Measurements from ENCODE around the gene LPO. TPM values are rescaled to one million over a fixed set of nuclear protein-coding genes. Genes with fewer than 3 reads are reported as not detected.

LPO gene
- polyA plus RNA-seq, 2 donors, result not detected

DNA sequence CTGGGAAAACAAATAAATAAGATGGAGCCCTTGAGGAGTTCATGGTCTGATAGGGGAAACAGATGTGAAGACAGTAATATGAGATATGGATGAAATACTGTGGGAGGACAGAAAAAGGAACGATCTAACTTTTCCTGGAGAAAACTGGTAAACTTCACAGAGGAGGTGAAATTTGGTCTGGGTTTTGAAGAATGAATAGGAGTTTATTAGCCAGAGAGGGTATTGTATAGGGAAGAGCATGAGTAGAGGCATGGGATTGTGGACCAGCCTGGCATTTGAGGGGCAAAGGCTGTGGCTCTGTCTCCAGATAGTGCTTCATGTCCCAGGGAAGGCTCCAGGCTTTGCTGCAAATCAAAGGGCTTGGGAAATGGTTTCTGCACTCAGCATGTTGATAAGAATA is 1.6 kb downstream of the LPO start:
- WGBS, 2 donors, result 67 to 83% methylated on average over 1 of the region's 1 CpG

DNA sequence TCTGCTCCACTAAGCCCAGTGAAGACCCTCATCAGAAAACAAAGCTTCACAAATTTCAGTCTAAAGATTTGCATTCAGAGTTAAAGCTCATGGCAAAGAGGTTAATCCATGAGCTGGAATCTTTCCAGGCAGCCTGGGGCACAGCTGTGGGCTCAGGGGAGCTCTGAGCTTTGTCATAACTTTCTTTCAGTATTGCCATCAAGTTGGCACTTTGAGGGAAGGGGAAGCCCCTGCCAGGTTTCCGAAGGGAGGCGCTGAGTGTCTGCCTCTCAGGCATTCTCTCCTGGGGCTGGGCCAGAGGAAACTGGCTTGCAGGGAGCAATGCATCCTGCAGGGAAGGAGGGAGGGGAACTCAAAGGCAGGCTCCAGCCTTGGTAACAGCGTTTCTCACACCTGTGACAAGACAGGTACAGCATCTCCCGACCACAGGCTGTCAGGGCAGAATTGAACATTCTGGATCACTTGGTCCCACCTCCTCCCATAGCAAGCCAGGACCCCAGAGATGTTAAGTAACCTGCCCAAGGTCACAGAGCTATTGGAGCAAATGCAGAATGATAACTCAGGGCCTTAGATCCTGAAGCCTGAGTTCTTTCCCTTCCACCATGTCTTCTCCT is 3.9 kb downstream of the LPO start:
- no peak overlapping the region for H3K4me3 ChIP-seq (ENCODE audit: low read depth in 1 of 2, low read length in 2 of 2)
- H3K4me1 ChIP-seq (ENCODE audit: control insufficient read depth in 2 of 2, insufficient read depth in 2 of 2, low read length in 1 of 2), result no peaks in the 10 kb centered on the region
- WGBS, 2 donors, result 4 to 9% methylated on average over 4 of the region's 4 CpGs
- no peaks in the 10 kb centered on the region for H3K27me3 ChIP-seq (ENCODE audit: control insufficient read depth in 1 of 2, insufficient read depth in 2 of 2, low read length in 2 of 2)
- no peaks in the 10 kb centered on the region for H3K36me3 ChIP-seq (ENCODE audit: control insufficient read depth in 2 of 2, insufficient read depth in 2 of 2, low read length in 1 of 2)
- no peak overlapping the region for H3K27ac ChIP-seq (ENCODE audit: low read depth in 2 of 2, low read length in 1 of 2)
- H3K9me3 ChIP-seq (ENCODE audit: control insufficient read depth in 2 of 2, insufficient read depth in 1 of 2, low read depth in 1 of 2, low read length in 1 of 2), result no peaks in the 10 kb centered on the region

More for the DNA sequence above, 1.6 kb downstream of the LPO start:
- Histone ChIP-seq H3K9me3 (ENCODE audit: control insufficient read depth in 2 of 2, insufficient read depth in 1 of 2, low read depth in 1 of 2, low read length in 1 of 2) (no peaks in the 10 kb centered on the region), H3K4me1 (ENCODE audit: control insufficient read depth in 2 of 2, insufficient read depth in 2 of 2, low read length in 1 of 2) (no peaks in the 10 kb centered on the region), H3K36me3 (ENCODE audit: control insufficient read depth in 2 of 2, insufficient read depth in 2 of 2, low read length in 1 of 2) (no peaks in the 10 kb centered on the region), H3K27me3 (ENCODE audit: control insufficient read depth in 1 of 2, insufficient read depth in 2 of 2, low read length in 2 of 2) (no peaks in the 10 kb centered on the region), H3K4me3 (ENCODE audit: low read depth in 1 of 2, low read length in 2 of 2) (no peak overlapping the region), H3K27ac (ENCODE audit: low read depth in 2 of 2, low read length in 1 of 2) (no peak overlapping the region)

DNA sequence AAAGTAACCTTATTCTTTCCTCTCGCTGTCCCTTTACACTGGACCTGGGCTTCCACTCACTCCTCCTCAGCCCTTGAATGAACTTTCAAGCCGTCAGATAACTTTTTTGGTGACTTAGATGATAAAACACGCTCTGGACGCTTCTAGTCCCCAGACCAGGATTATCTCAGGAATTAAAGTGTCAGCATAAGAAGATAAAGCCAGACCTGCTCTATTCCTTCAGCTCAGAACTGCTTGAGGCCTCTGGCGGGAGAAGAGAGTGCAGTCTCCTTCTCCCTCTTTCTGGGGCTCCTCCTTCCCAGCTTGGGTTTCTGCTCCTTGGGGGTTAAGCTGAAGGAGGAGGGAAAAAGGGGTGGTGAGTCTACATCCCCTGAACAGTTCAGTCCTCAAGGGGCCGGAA is 6.6 kb downstream of the LPO start:
- H3K27me3 ChIP-seq (ENCODE audit: control insufficient read depth in 1 of 2, insufficient read depth in 2 of 2, low read length in 2 of 2), result no peaks in the 10 kb centered on the region
- no peaks in the 10 kb centered on the region for H3K36me3 ChIP-seq (ENCODE audit: control insufficient read depth in 2 of 2, insufficient read depth in 2 of 2, low read length in 1 of 2)
- 69 to 72% methylated on average over 6 of the region's 6 CpGs for WGBS, 2 donors
- peaks cover 0 to 6% of the 10 kb centered on the region in 2 donors for H3K4me1 ChIP-seq (ENCODE audit: control insufficient read depth in 2 of 2, insufficient read depth in 2 of 2, low read length in 1 of 2)
- no peak overlapping the region for H3K27ac ChIP-seq (ENCODE audit: low read depth in 2 of 2, low read length in 1 of 2)
- H3K9me3 ChIP-seq (ENCODE audit: control insufficient read depth in 2 of 2, insufficient read depth in 1 of 2, low read depth in 1 of 2, low read length in 1 of 2), result no peaks in the 10 kb centered on the region
- H3K4me3 ChIP-seq (ENCODE audit: low read depth in 1 of 2, low read length in 2 of 2), result no peak overlapping the region

DNA sequence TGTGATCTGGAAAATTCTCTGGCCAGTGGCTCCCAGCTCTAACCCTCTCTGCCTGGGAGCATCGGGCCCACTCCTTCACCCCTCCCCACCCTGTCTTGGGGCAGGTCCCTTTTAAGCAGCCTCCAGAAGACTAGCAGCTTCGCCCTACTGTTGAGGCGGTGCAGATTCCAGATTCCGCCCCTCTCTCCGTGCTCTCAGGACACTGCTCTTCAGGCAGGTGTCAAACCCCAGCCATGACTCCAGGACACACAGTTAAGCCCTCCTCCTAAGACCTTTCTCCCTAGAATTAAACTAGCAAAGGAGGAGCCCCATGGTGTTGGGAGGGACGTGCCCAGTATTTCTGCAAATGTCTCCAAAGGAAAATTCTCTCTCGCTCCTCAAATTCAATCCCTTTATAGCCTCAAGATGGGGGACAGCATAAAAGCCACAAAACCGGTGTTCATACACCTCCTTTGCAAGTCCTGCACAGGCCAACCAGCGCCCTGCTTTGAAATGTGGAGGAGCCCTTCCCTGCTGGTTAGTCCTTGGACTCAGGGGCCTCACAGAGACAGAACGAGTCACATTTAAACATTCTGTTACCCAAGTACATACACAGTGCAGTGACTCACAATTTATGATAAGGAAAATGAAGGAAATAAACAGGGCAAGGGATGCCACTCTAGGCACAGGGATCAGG is 7.2 kb downstream of the LPO start:
- 68% methylated on average over 10 of the region's 10 CpGs for WGBS, 2 donors
- H3K9me3 ChIP-seq (ENCODE audit: control insufficient read depth in 2 of 2, insufficient read depth in 1 of 2, low read depth in 1 of 2, low read length in 1 of 2), result no peaks in the 10 kb centered on the region
- H3K27ac ChIP-seq (ENCODE audit: low read depth in 2 of 2, low read length in 1 of 2), result no peak overlapping the region
- H3K27me3 ChIP-seq (ENCODE audit: control insufficient read depth in 1 of 2, insufficient read depth in 2 of 2, low read length in 2 of 2), result no peaks in the 10 kb centered on the region
- H3K36me3 ChIP-seq (ENCODE audit: control insufficient read depth in 2 of 2, insufficient read depth in 2 of 2, low read length in 1 of 2), result no peaks in the 10 kb centered on the region
- H3K4me1 ChIP-seq (ENCODE audit: control insufficient read depth in 2 of 2, insufficient read depth in 2 of 2, low read length in 1 of 2), result peaks cover 0 to 6% of the 10 kb centered on the region in 2 donors
- no peak overlapping the region for H3K4me3 ChIP-seq (ENCODE audit: low read depth in 1 of 2, low read length in 2 of 2)

DNA sequence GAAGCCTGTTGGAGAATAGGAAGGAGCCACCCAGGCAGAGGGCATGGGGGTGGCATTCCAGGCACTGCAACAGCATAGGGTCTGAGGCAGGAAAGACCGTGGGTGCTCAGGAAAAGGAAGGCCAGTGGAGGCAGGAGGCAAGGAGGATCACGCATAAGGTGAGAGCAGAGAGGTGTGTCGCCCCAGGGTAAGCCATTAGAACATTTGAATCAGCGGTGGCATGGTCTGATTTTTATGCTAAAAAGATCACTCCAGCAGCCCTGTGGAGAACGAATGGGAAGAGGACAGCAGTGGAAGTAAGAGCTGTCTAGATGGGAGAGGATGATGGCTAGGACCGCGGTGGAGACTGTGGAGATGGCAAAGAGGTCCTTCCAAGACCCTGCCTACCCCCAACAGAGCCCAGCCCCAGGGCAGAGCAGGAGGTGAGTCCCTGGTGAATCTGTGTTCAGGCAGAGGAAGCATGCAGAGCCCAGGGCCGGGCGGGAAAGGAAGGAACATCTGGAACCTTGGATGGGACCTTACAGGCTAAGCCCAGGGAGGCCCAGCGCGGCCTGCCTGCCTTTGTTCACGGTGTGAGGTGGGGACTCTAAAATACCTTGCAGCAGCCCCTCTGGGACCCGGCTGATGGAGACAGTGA is 7.8 kb downstream of the LPO start:
- no peaks in the 10 kb centered on the region for H3K9me3 ChIP-seq (ENCODE audit: control insufficient read depth in 2 of 2, insufficient read depth in 1 of 2, low read depth in 1 of 2, low read length in 1 of 2)

DNA sequence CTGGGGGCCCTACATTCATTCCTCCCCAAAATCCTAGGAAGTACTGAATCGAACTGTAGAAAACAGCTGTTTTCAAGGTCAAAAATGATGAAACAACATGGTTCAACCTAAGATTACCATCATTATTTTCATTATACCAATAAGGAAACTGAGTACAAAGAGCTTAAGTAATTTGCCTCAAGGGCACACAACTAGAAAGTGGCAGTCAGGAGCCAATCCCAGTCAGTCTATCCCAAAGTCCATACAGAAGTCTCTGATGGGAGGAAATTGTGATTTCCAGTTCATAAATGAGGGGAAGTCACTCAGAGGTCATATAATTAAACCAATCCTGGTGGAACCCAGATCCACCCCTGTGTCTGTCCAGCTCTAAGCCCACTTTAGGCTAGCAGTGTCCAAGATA is 8.4 kb downstream of the LPO start:
- H3K27me3 ChIP-seq (ENCODE audit: control insufficient read depth in 1 of 2, insufficient read depth in 2 of 2, low read length in 2 of 2), result no peaks in the 10 kb centered on the region
- H3K9me3 ChIP-seq (ENCODE audit: control insufficient read depth in 2 of 2, insufficient read depth in 1 of 2, low read depth in 1 of 2, low read length in 1 of 2), result no peaks in the 10 kb centered on the region
- no peak overlapping the region for H3K4me3 ChIP-seq (ENCODE audit: low read depth in 1 of 2, low read length in 2 of 2)
- H3K4me1 ChIP-seq (ENCODE audit: control insufficient read depth in 2 of 2, insufficient read depth in 2 of 2, low read length in 1 of 2), result peaks cover 0 to 6% of the 10 kb centered on the region in 2 donors
- H3K36me3 ChIP-seq (ENCODE audit: control insufficient read depth in 2 of 2, insufficient read depth in 2 of 2, low read length in 1 of 2), result no peaks in the 10 kb centered on the region
- H3K27ac ChIP-seq (ENCODE audit: low read depth in 2 of 2, low read length in 1 of 2), result no peak overlapping the region
- WGBS, 2 donors, result 87 to 90% methylated on average over 1 of the region's 1 CpG

More for the DNA sequence above, 7.8 kb downstream of the LPO start:
- H3K4me3 ChIP-seq (ENCODE audit: low read depth in 1 of 2, low read length in 2 of 2), result no peak overlapping the region
- H3K4me1 ChIP-seq (ENCODE audit: control insufficient read depth in 2 of 2, insufficient read depth in 2 of 2, low read length in 1 of 2), result peaks cover 0 to 6% of the 10 kb centered on the region in 2 donors
- WGBS, 2 donors, result 82 to 84% methylated on average over 13 of the region's 13 CpGs
- H3K27me3 ChIP-seq (ENCODE audit: control insufficient read depth in 1 of 2, insufficient read depth in 2 of 2, low read length in 2 of 2), result no peaks in the 10 kb centered on the region
- no peak overlapping the region for H3K27ac ChIP-seq (ENCODE audit: low read depth in 2 of 2, low read length in 1 of 2)
- H3K36me3 ChIP-seq (ENCODE audit: control insufficient read depth in 2 of 2, insufficient read depth in 2 of 2, low read length in 1 of 2), result no peaks in the 10 kb centered on the region

DNA sequence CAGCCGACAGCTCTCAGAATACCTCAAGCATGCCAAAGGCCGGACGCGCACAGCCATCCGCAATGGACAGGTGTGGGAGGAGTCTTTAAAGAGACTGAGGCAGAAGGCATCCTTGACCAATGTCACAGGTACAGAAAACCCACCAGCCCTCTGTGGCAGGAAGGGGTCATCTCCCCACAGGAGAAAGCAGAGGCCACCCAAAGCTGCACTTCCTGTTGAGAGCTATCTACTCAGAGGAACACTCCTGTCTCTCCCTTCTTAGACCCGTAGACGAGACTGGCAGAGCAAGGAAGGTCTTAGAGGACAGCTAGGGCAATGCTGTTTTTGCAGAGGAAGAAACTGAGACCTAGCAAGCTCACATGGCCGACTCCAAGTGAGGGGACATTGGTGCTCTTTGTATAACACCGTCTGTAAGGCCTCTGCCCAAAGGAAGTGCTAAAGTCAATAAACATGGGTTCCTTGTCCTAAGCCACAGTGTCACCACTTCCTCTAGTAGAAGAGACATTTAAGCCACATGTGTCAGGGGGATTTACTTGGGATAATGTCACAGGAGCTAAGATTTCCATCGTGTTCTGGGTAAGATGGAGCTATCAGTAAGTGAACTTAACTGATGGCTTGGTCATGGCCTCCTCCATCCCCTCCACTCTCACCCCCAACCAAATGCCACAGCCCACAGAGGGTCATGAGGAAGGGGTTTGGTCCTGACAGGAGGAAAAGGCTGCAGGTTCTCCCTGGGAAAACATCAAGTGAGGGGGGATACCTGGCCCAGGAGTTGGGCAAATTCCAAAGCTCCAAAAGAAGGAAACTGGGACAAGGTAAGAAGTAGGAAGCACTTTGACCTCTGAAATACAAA is 9.4 kb downstream of the LPO start:
- H3K4me3 ChIP-seq (ENCODE audit: low read depth in 1 of 2, low read length in 2 of 2), result no peak overlapping the region
- no peaks in the 10 kb centered on the region for H3K9me3 ChIP-seq (ENCODE audit: control insufficient read depth in 2 of 2, insufficient read depth in 1 of 2, low read depth in 1 of 2, low read length in 1 of 2)
- no peaks in the 10 kb centered on the region for H3K36me3 ChIP-seq (ENCODE audit: control insufficient read depth in 2 of 2, insufficient read depth in 2 of 2, low read length in 1 of 2)
- WGBS, 2 donors, result 84% methylated on average over 10 of the region's 10 CpGs
- peaks cover 0 to 6% of the 10 kb centered on the region in 2 donors for H3K4me1 ChIP-seq (ENCODE audit: control insufficient read depth in 2 of 2, insufficient read depth in 2 of 2, low read length in 1 of 2)
- no peaks in the 10 kb centered on the region for H3K27me3 ChIP-seq (ENCODE audit: control insufficient read depth in 1 of 2, insufficient read depth in 2 of 2, low read length in 2 of 2)
- no peak overlapping the region for H3K27ac ChIP-seq (ENCODE audit: low read depth in 2 of 2, low read length in 1 of 2)

DNA sequence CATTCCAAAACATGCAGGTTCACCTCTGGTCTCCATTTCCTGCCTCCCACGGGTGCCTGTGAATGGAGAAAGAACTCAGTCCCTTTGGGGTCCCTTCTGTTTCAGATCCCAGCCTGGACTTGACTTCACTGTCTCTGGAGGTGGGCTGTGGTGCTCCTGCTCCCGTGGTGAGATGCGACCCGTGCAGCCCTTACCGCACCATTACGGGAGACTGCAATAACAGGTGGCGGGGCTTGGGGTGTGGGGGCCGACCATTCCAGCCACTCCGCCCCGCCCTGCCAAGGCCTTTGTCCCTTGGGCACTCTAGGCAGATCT is 10.5 kb downstream of the LPO start:
- H3K27ac ChIP-seq (ENCODE audit: low read depth in 2 of 2, low read length in 1 of 2), result no peak overlapping the region
- no peak overlapping the region for H3K4me3 ChIP-seq (ENCODE audit: low read depth in 1 of 2, low read length in 2 of 2)

DNA sequence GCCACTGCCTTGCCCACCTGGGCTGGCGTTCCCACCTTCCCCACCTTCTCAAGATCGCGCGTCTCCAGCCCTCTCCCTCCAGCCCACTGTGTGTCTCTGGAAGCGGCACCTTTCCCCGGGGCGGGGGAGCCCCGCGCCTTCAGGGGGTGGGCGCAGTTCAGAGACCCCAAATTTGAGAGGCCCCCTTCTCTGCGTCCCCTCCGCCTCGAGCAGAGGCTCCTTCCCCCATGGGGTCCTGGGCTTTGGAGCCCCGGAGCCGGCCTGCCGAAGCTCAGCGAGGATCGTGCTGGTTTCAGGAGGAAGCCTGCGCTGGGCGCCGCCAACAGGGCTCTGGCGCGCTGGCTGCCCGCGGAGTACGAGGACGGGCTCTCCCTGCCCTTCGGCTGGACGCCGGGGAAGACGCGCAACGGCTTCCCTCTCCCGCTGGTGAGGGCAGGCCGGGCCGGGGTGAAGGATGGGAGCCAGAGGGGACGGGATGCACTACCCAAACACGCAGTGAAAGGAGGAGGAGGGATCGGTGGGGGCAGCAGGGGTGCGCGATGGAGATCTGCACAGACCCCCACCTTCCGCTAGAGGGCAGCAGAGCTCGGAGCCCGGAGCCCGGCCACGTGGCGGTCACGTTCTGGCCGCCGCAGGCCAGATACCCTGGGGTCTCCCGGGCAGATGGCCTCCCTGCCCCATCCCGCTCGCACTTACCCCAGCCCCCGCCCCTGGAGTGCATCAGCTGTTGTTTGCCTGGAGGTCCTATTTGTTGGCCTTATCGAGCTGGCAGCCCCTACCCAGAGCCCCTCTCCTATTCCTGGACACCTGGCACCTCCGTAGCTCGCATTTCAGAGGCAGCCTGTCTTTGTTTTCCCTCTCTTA is 11.1 kb downstream of the LPO start:
- Histone ChIP-seq H3K9me3 (ENCODE audit: control insufficient read depth in 2 of 2, insufficient read depth in 1 of 2, low read depth in 1 of 2, low read length in 1 of 2) (no peaks in the 10 kb centered on the region), H3K36me3 (ENCODE audit: control insufficient read depth in 2 of 2, insufficient read depth in 2 of 2, low read length in 1 of 2) (no peaks in the 10 kb centered on the region), H3K27me3 (ENCODE audit: control insufficient read depth in 1 of 2, insufficient read depth in 2 of 2, low read length in 2 of 2) (no peaks in the 10 kb centered on the region), H3K4me3 (ENCODE audit: low read depth in 1 of 2, low read length in 2 of 2) (peak overlapping the region; percentile 24 to 45), H3K27ac (ENCODE audit: low read depth in 2 of 2, low read length in 1 of 2) (no peak overlapping the region), H3K4me1 (ENCODE audit: control insufficient read depth in 2 of 2, insufficient read depth in 2 of 2, low read length in 1 of 2) (peaks cover 0 to 6% of the 10 kb centered on the region in 2 donors)
- WGBS, 2 donors, result 5 to 10% methylated on average over 46 to 57 of the region's 57 CpGs

More for the DNA sequence above, 10.5 kb downstream of the LPO start:
- no peaks in the 10 kb centered on the region for H3K9me3 ChIP-seq (ENCODE audit: control insufficient read depth in 2 of 2, insufficient read depth in 1 of 2, low read depth in 1 of 2, low read length in 1 of 2)
- 22 to 28% methylated on average over 10 of the region's 10 CpGs for WGBS, 2 donors
- no peaks in the 10 kb centered on the region for H3K36me3 ChIP-seq (ENCODE audit: control insufficient read depth in 2 of 2, insufficient read depth in 2 of 2, low read length in 1 of 2)
- H3K4me1 ChIP-seq (ENCODE audit: control insufficient read depth in 2 of 2, insufficient read depth in 2 of 2, low read length in 1 of 2), result peaks cover 0 to 6% of the 10 kb centered on the region in 2 donors
- no peaks in the 10 kb centered on the region for H3K27me3 ChIP-seq (ENCODE audit: control insufficient read depth in 1 of 2, insufficient read depth in 2 of 2, low read length in 2 of 2)

Data from esophagus (tissue), 2 donors.